ENCODE results near the gene UBE2G1.

The UBE2G1 gene

GRCh38 chr17:4342535-4342934 lies 23.9 kb downstream of the UBE2G1 start:
- TF ChIP-seq, protein P1, sequence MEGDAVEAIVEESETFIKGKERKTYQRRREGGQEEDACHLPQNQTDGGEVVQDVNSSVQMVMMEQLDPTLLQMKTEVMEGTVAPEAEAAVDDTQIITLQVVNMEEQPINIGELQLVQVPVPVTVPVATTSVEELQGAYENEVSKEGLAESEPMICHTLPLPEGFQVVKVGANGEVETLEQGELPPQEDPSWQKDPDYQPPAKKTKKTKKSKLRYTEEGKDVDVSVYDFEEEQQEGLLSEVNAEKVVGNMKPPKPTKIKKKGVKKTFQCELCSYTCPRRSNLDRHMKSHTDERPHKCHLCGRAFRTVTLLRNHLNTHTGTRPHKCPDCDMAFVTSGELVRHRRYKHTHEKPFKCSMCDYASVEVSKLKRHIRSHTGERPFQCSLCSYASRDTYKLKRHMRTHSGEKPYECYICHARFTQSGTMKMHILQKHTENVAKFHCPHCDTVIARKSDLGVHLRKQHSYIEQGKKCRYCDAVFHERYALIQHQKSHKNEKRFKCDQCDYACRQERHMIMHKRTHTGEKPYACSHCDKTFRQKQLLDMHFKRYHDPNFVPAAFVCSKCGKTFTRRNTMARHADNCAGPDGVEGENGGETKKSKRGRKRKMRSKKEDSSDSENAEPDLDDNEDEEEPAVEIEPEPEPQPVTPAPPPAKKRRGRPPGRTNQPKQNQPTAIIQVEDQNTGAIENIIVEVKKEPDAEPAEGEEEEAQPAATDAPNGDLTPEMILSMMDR (IDR thresholded peaks at IDR 0.05; ENCODE audit: low read depth, low read length): no peak
- TF ChIP-seq EZH2phosphoT487 (IDR thresholded peaks at IDR 0.05; ENCODE audit: low read depth): no peak
- H3K4me2 ChIP-seq (ENCODE audit: low read length): no peak overlapping the region

DNA sequence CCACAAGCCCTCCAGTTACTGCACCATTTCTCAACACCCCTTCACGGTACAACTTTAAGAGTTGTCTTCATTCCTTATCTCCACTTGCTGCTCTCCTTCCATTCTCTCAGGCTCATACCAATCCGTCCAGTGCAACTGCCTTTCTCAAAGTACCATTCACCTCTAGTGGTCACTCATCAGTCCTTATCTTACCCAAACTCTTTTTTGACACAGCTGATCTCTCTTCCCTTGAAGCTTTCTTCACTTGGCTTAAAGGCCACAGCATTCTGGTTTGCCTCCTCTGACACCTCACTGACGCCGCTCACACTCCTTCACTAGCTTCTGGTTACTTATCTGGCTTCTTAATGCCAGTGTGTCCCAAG lies 24.9 kb downstream of the UBE2G1 start:
- Histone ChIP-seq H3K4me2 (ENCODE audit: low read length) (peak overlapping the region; percentile 66), H3K4me3 (ENCODE audit: low read length) (peak overlapping the region; percentile 50), H3K9me3 (ENCODE audit: insufficient read depth, low read length) (no peaks in the 10 kb centered on the region), H3K9ac (ENCODE audit: low read length) (no peak overlapping the region), H3K27me3 (ENCODE audit: low read depth, low read length) (no peaks in the 10 kb centered on the region), H3K79me2 (ENCODE audit: low read length) (peaks cover 95% of the 10 kb centered on the region), H3K27ac (ENCODE audit: low read length) (no peak overlapping the region), H2AFZ (ENCODE audit: low read depth, low read length) (no peak overlapping the region), H3K36me3 (replicated peaks; ENCODE audit: low read depth, low read length) (no peaks in the 10 kb centered on the region), H4K20me1 (ENCODE audit: insufficient read depth, low read length) (peaks cover 76% of the 10 kb centered on the region), H3K4me1 (ENCODE audit: low read length) (peaks cover 38% of the 10 kb centered on the region)
- TF ChIP-seq, protein P1 (IDR thresholded peaks at IDR 0.05; ENCODE audit: low read depth, low read length): no peak
- TF ChIP-seq EZH2phosphoT487 (IDR thresholded peaks at IDR 0.05; ENCODE audit: low read depth): no peak

More at GRCh38 chr17:4342535-4342934, 23.9 kb downstream of the UBE2G1 start:
- Histone ChIP-seq H3K4me3 (ENCODE audit: low read length) (no peak overlapping the region), H3K27me3 (ENCODE audit: low read depth, low read length) (no peaks in the 10 kb centered on the region), H4K20me1 (ENCODE audit: insufficient read depth, low read length) (peaks cover 78% of the 10 kb centered on the region), H3K9me3 (ENCODE audit: insufficient read depth, low read length) (no peaks in the 10 kb centered on the region), H3K9ac (ENCODE audit: low read length) (no peak overlapping the region), H3K4me1 (ENCODE audit: low read length) (peaks cover 39% of the 10 kb centered on the region), H3K36me3 (replicated peaks; ENCODE audit: low read depth, low read length) (no peaks in the 10 kb centered on the region), H3K27ac (ENCODE audit: low read length) (no peak overlapping the region), H2AFZ (ENCODE audit: low read depth, low read length) (no peak overlapping the region), H3K79me2 (ENCODE audit: low read length) (peaks cover 98% of the 10 kb centered on the region)

DNA sequence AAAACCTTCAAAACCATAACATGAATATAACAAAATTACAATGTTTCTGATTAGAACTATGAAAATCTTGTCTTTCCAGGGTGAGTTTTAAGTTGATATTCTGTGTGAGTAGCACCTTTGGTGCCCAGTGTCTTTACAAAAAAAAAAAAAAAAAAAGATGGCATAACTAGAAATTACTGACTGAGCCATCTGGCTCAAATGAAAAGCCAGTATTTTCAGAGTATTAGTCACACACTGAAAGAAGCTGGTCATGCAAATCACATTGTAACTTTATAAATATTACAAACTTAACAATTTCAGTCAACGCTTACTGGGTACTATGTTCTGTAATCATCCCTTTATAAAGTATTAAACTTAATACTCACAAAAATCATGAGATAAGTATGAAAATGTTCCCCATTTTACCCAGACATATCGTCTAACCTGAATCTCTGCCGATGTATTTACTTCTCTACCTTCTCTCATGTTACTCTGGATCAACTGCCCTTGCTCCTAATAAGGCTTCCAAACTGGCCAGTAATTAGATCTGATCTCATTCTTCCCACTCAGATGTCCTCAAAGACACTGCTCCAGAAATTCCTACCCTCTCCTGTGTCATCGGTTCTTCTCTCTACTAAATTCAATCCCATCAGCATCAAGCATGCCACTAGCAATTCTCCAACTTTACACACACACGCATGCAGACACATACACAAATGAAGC lies 25.4 kb downstream of the UBE2G1 start:
- Histone ChIP-seq H3K27ac (ENCODE audit: low read length) (no peak overlapping the region), H3K4me1 (ENCODE audit: low read length) (peaks cover 34% of the 10 kb centered on the region), H4K20me1 (ENCODE audit: insufficient read depth, low read length) (peaks cover 74% of the 10 kb centered on the region)

More for the DNA sequence above, 25.4 kb downstream of the UBE2G1 start:
- peak overlapping the region; percentile 50 for H3K4me3 ChIP-seq (ENCODE audit: low read length)
- H3K27me3 ChIP-seq (ENCODE audit: low read depth, low read length): no peaks in the 10 kb centered on the region
- no peaks in the 10 kb centered on the region for H3K9me3 ChIP-seq (ENCODE audit: insufficient read depth, low read length)
- no peak overlapping the region for H3K9ac ChIP-seq (ENCODE audit: low read length)
- TF ChIP-seq, protein P1 (IDR thresholded peaks at IDR 0.05; ENCODE audit: low read depth, low read length): no peak
- TF ChIP-seq EZH2phosphoT487 (IDR thresholded peaks at IDR 0.05; ENCODE audit: low read depth): no peak
- no peaks in the 10 kb centered on the region for H3K36me3 ChIP-seq (replicated peaks; ENCODE audit: low read depth, low read length)
- peaks cover 95% of the 10 kb centered on the region for H3K79me2 ChIP-seq (ENCODE audit: low read length)
- peak overlapping the region; percentile 66 for H3K4me2 ChIP-seq (ENCODE audit: low read length)
- H2AFZ ChIP-seq (ENCODE audit: low read depth, low read length): no peak overlapping the region

All from OCI-LY3 (cell line).